Lung microvascular endothelial cell (primary cell): ENCODE data around the gene OR5B12. TPM values are rescaled to one million over a fixed set of nuclear protein-coding genes. Genes with fewer than 3 reads are reported as not detected.

Source experiments
- total RNA-seq: library from RNA; depleted of rRNA; stranded (reverse); fragments of >200 nt; gene quantifications from 2 replicates; pipeline ENCODE4 v1.2.1, GENCODE V29; 2014

Gene OR5B12
- total RNA-seq, 1 donor from 2014 or later = not detected

Other genes starting within 250 kb of the OR5B12 start
- gene OR1S2, start 238.1 kb downstream of the OR5B12 start, total RNA-seq = not detected in 2 replicates
- not detected in 2 replicates for gene OR1S1, start 229.5 kb downstream of the OR5B12 start, total RNA-seq
- gene OR10Q1, start 213.3 kb downstream of the OR5B12 start, total RNA-seq = not detected in 2 replicates
- not detected in 2 replicates for gene OR10W1, start 174.0 kb downstream of the OR5B12 start, total RNA-seq
- gene OR5B17, start 83.2 kb downstream of the OR5B12 start, total RNA-seq = not detected in 2 replicates
- not detected in 2 replicates for gene OR5B3, start 35.4 kb downstream of the OR5B12 start, total RNA-seq
- gene OR5B2, start 14.1 kb downstream of the OR5B12 start, total RNA-seq = not detected in 2 replicates
- not detected in 2 replicates for gene OR5B21, start 65.9 kb upstream of the OR5B12 start, total RNA-seq
- 2.0 and 3.1 TPM in 2 replicates for gene LPXN, start 133.6 kb upstream of the OR5B12 start, total RNA-seq
- 28.1 and 34.3 TPM in 2 replicates for gene ZFP91, start 136.8 kb upstream of the OR5B12 start, total RNA-seq
- gene CNTF, start 180.4 kb upstream of the OR5B12 start, total RNA-seq = 0.99 and 1.1 TPM in 2 replicates